H1 (cell line): ENCODE results near the gene GPR17. TPM values are rescaled to one million over a fixed set of nuclear protein-coding genes. Genes with fewer than 3 reads are reported as not detected.

ENCODE experiments used
- CEBPB ChIP-seq: IDR thresholded peaks from 2 replicates; pipeline ENCODE4 v1.6.1; 2012; ENCODE audit warnings: low read depth, low read length
- CHD2 ChIP-seq: IDR thresholded peaks from 2 replicates; pipeline ENCODE4 v1.6.1; 2012; ENCODE audit warnings: low read length, improper control_type of control experiment
- CREB1 ChIP-seq: IDR thresholded peaks from 2 replicates; pipeline ENCODE4 v1.6.1; 2012; ENCODE audit warnings: inconsistent platforms
- EGR1 ChIP-seq: IDR thresholded peaks from 2 replicates; pipeline ENCODE4 v1.6.1; 2011; ENCODE audit warnings: low read depth, low read length, borderline replicate concordance
- JUN ChIP-seq: IDR thresholded peaks from 2 replicates; pipeline ENCODE4 v1.6.1; 2011; ENCODE audit warnings: low read depth, mild to moderate bottlenecking, improper control_type of control experiment, low read length
- KDM4A ChIP-seq: IDR thresholded peaks from one replicate; pipeline ENCODE4 v1.7.1; 2012; ENCODE audit warnings: low read depth, mild to moderate bottlenecking, moderate library complexity, low read length, inconsistent platforms; ENCODE audit not compliant: severe bottlenecking
- MAX ChIP-seq: IDR thresholded peaks from 2 replicates; pipeline ENCODE4 v1.6.1; 2012; ENCODE audit warnings: inconsistent platforms
- NANOG ChIP-seq: IDR thresholded peaks from 2 replicates; pipeline ENCODE4 v1.6.1; 2011; ENCODE audit warnings: low read length, low read depth, mild to moderate bottlenecking, inconsistent platforms; ENCODE audit not compliant: insufficient read depth, poor library complexity, severe bottlenecking
- RBBP5 ChIP-seq: IDR thresholded peaks from 2 replicates; pipeline ENCODE4 v1.7.1; 2012; ENCODE audit warnings: low read depth, mild to moderate bottlenecking, inconsistent platforms, low read length, moderate library complexity, borderline replicate concordance
- RNF2 ChIP-seq: fragments of 200-900, 300-1000 bp; sonication (generic); IDR thresholded peaks from 2 replicates; pipeline ENCODE4 v1.7.1; 2016; ENCODE audit warnings: borderline replicate concordance, low read depth, mild to moderate bottlenecking, antibody characterized with exemption, low read length; ENCODE audit not compliant: poor library complexity, severe bottlenecking; ENCODE audit errors: missing control alignments
- polyA plus RNA-seq, 7 experiments: library from polyadenylated mRNA; depleted of rRNA in 3 of 7; stranded (reverse) in 5 of 7; unstranded in 2 of 7; fragments of >200 nt in 5 of 7; fragments of 200-250 nt in 2 of 7; gene quantifications; 1 replicate in 5 of 7; 2 replicates in 1 of 7; 4 replicates in 1 of 7; pipeline versions ENCODE4 v1.2.1 to v1.2.3, GENCODE V29; 2011 to 2013; ENCODE audit warnings: missing spikeins in 2 of 7, mixed read lengths in 2 of 7
- total RNA-seq: library from RNA; stranded (reverse); fragmentation: NEBNext Ultra II Directional; extraction: Animal tissue kit (Norgen Biotek cat#: 25700); gene quantifications from 2 replicates; pipeline ENCODE4 v1.2.1, GENCODE V29; 2021

The GPR17 gene
- total and polyA plus RNA-seq, 2 of the 8 experiments (the other 6 are each of a cell fraction or from before 2014, with no cell fraction given): 0.03 TPM; not detected in 1

- TF ChIP-seq NANOG: no peak
- TF ChIP-seq CREB1: peak; percentile 58; the same call in 1 of the 2 replicates
- TF ChIP-seq MAX: peak; percentile 62
- no peak for TF ChIP-seq RBBP5
- TF ChIP-seq EGR1: no peak
- 0 out of 2 replicates have a peak, but pooled peaks have one; percentile 23 for TF ChIP-seq CEBPB
- TF ChIP-seq RNF2: no peak
- no peak for TF ChIP-seq KDM4A
- TF ChIP-seq CHD2: no peak
- no peak for TF ChIP-seq JUN
Measured at GRCh38 chr2:127638361-127639110, 7.4 kb upstream of the GPR17 start (continued).
